TTC549 (cell line): ENCODE measurements around the gene GTPBP6.
"Not testable (repeated sequence)": the region's sequence is repeated elsewhere in the genome, so short reads cannot be mapped to it uniquely, and the experiment has no call there.

ENCODE experiments used
- FAIRE-seq: peaks from 2 replicates; lab custom pipeline; 2012; peaks lifted over from hg19 to GRCh38; lab: Jason Lieb, UNC

Gene GTPBP6

GRCh38 chrX:351736-352135 lies 33.1 kb upstream of the GTPBP6 start:
- FAIRE-seq = no peak

- FAIRE-seq = not testable (repeated sequence)
These were observed 32.7 kb upstream of the GTPBP6 start for GRCh38 chrX:351324-351641.

GRCh38 chrX:350534-351323 lies 32.1 kb upstream of the GTPBP6 start:
- FAIRE-seq = no peak

- no peak for FAIRE-seq
These were observed 31.5 kb upstream of the GTPBP6 start for GRCh38 chrX:350148-350533.

GRCh38 chrX:349702-350101 lies 31.1 kb upstream of the GTPBP6 start:
- FAIRE-seq = no peak

GRCh38 chrX:349196-349595 lies 30.6 kb upstream of the GTPBP6 start:
- no peak for FAIRE-seq

GRCh38 chrX:348461-349117 lies 30.0 kb upstream of the GTPBP6 start:
- FAIRE-seq = no peak

- FAIRE-seq = no peak
These were observed 28.9 kb upstream of the GTPBP6 start for GRCh38 chrX:347351-348117.

GRCh38 chrX:346034-346813 lies 27.6 kb upstream of the GTPBP6 start:
- no peak for FAIRE-seq

- FAIRE-seq = no peak
These were observed 26.7 kb upstream of the GTPBP6 start for GRCh38 chrX:345020-345925.

GRCh38 chrX:344371-344901 lies 25.8 kb upstream of the GTPBP6 start:
- FAIRE-seq = no peak

- FAIRE-seq = no peak
These were observed 23.0 kb upstream of the GTPBP6 start for GRCh38 chrX:341541-342101.

GRCh38 chrX:340641-341423 lies 22.2 kb upstream of the GTPBP6 start:
- FAIRE-seq = no peak

- FAIRE-seq = no peak
These were observed 21.5 kb upstream of the GTPBP6 start for GRCh38 chrX:340121-340520.

GRCh38 chrX:338836-339400 lies 20.3 kb upstream of the GTPBP6 start:
- no peak for FAIRE-seq

- FAIRE-seq = no peak
These were observed 19.8 kb upstream of the GTPBP6 start for GRCh38 chrX:338281-338835.

GRCh38 chrX:337331-337831 lies 18.8 kb upstream of the GTPBP6 start:
- FAIRE-seq = no peak

- no peak for FAIRE-seq
These were observed 17.6 kb upstream of the GTPBP6 start for GRCh38 chrX:336227-336626.

GRCh38 chrX:335758-336155 lies 17.2 kb upstream of the GTPBP6 start:
- FAIRE-seq = no peak
